Tongue (tissue), 3 donors: ENCODE measurements around the gene IGFBP7. TPM values are rescaled to one million over a fixed set of nuclear protein-coding genes. Genes with fewer than 3 reads are reported as not detected.
A peak's percentile ranks its signal among the peaks of the same experiment; 100 is the strongest.

ENCODE experiments used
- DNase-seq: peaks from one replicate; pipeline ENCODE4 v3.0.0-alpha.2; 2015
- small RNA-seq: library from RNA; depleted of rRNA; stranded (forward); fragments of <200 nt; gene quantifications from one replicate; pipeline ENCODE3, GENCODE V24; 2014; ENCODE audit warnings: low replicate concordance
- total RNA-seq: library from RNA; depleted of rRNA; stranded (reverse); fragments of >200 nt; gene quantifications from one replicate; pipeline ENCODE4 v1.2.3, GENCODE V29; 2014

The IGFBP7 gene
- total RNA-seq, 1 donor from 2014 or later = 201 TPM

DNA sequence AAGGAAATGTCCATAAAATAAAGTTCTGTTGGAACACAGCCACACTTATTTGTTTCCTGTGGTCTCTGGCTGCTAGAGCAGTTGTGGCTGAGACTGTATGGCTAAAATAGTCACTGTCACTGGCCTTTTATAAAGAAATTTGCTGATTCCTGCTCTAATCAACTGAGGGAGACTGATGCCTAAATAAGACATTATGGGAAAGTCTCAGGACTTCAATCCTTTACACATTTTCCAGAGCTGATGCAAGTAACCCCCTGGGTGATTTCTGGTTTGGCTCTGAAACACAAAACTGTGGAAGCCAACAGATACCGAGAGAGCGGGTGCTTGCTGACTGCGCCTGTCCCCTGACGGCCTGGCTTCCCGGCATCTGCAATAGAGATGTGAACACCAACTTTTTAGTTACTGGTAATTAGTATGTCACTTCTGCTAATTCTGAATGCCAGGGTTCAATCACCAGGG, 67.4 kb downstream of the IGFBP7 start:
- DNase-seq = peak; percentile 27

DNA sequence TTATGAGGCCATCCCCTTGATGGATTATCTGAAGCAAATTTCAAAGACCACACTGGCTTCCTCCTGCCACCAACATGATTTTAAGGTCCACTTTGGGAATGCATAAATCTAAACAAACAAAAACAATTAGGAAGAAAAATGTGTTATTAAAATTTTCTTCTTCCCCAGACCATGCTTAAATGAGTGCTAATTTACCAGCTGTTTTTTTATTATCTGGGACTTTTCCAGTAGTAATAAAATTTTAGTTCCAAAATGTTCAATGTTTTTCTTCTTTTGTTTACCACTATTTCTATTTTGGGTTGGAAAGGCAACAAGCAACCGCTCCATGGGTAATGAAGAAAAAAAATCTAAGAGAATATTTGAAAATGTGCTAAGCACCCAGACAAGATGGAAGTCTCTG, 69.2 kb downstream of the IGFBP7 start:
- DNase-seq = no peak

- DNase-seq = no peak
Measured at GRCh38 chr4:57040510-57040909, 69.7 kb downstream of the IGFBP7 start.

GRCh38 chr4:57039345-57039744, 70.8 kb downstream of the IGFBP7 start:
- no peak for DNase-seq

DNA sequence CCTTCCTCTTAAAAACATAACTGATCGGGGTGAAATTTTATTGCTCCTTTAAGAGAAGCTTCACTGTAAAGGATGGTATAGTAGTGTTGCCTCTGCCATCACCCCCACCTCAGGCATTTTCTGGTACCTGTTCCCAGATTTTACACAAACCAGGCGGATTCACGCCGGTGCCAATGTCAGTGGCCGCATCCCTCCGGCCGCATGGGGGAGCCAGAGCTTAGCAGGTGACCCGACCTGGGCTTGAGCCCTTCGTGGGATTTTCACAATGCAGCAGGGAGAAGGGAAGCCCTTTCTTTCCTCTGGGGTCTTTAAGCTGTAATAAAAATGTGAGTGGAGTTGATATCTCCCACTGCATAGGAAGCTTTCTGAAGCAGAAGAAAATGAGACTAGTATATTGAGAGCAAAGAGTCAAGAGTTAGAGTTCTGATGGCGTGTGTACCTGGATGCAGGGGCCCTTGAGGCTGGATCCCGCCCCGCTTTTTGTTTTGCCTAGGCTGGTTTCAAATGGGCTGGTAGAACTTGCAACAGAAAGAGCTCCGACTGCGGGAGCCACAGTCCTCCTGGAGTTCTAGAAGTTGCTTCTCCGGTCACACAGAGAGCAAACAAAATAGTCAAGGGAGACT, 72.1 kb downstream of the IGFBP7 start:
- DNase-seq = peak; percentile 67

GRCh38 chr4:57034520-57034919, 75.7 kb downstream of the IGFBP7 start:
- DNase-seq = no peak

DNA sequence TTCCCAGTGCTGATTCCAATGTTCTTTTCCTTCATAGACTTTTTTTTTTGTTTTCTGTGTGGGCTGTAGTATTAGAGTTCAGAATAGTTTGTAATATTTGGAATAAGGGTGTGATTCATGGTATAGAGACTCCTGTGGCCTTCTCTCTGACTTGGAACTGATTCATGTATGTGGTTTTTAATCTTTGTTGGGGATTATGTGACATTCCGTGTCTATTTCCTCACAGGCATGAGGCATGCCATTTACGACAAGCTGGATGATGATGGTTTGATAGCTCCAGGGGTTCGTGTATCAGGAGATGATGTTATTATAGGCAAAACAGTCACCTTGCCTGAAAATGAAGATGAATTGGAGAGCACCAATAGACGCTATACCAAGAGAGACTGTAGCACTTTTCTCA, 87.1 kb downstream of the IGFBP7 start:
- DNase-seq = no peak

GRCh38 chr4:57020467-57021101, 89.6 kb downstream of the IGFBP7 start:
- DNase-seq = no peak

DNA sequence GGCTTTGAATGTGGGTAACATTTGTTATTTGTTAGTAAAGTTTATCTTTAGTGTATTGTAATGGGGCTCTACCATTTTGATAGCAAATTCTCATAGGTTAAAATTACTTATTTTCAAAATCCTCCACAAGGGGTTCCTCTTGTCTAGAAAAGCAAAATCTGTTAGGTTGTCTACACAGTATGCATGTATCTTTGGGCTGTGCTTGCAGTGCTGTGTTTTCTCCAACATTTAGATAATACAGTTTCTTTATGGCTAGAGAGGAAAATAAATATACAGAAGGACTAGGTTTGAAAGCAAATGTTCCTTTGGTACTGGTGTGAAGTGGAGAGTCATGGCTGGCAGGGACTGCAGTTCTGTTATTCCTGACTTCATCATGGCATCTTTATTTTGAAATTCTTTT, 91.2 kb downstream of the IGFBP7 start:
- DNase-seq = no peak

- no peak for DNase-seq
Measured at GRCh38 chr4:57013543-57014120, 96.6 kb downstream of the IGFBP7 start.

DNA sequence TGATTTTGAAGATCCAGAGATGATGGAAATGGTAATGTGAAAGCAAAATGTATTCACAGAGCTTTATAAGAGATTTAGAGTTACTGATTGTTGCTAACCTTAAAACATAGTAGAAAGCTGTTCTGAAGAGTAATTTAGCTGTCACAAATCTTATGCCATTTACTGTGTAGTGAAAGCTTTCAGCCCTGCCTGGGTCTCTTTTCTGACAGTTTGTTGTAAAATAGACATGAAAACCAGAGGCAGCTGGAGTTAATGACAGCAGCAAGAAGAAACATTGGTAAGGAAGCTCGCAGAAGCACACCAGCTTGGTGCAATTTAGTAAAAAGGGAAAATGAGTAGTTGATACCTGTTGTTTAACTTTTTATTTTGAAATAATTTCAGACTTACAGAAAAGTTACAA, 110.4 kb downstream of the IGFBP7 start:
- DNase-seq = no peak

GRCh38 chr4:56995525-56995924, 114.7 kb downstream of the IGFBP7 start:
- peak; percentile 96 for DNase-seq

GRCh38 chr4:56990109-56990905, 119.9 kb downstream of the IGFBP7 start:
- no peak for DNase-seq

DNA sequence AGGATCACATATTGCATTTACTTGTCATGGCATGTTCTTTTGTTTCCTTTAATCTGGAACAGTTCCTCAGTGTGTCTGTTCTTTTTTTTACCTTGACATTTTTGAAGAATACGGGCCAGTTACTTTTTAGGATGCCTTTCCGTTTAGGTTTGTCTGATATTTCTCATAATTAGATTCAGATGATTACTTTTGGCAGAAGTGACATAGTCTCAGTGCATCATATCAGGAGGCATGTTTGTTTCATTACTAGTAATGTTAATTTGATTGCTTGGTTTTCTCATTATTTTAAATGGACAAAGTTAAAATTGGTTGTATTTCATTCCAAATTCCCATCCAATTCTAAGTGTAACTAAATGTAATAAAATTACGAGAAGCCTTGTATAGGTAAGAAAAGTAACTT, 123.2 kb downstream of the IGFBP7 start:
- no peak for DNase-seq

- DNase-seq = no peak
Measured at GRCh38 chr4:56986192-56986591, 124.0 kb downstream of the IGFBP7 start.

- no peak for DNase-seq
Measured at GRCh38 chr4:56981795-56982201, 128.4 kb downstream of the IGFBP7 start.

Small RNA genes within 50 kb of the gene (small RNA-seq; reads per million reads assigned to genes)
- not detected for gene RNU6-998P

Other genes with a start within 250 kb of the IGFBP7 start
- 56.1 TPM for gene REST, start 202.5 kb downstream of the IGFBP7 start, total RNA-seq
- 16.5 TPM for gene NOA1, start 132.8 kb downstream of the IGFBP7 start, total RNA-seq
- gene POLR2B, start 131.5 kb downstream of the IGFBP7 start, total RNA-seq = 186 TPM